ENCODE data around the gene PACS2. TPM values are rescaled to one million over a fixed set of nuclear protein-coding genes. Genes with fewer than 3 reads are reported as not detected.
A peak's percentile ranks its signal among the peaks of the same experiment; 100 is the strongest.

The PACS2 gene
- total RNA-seq, 2 experiments from 2014 or later: 28.3 to 29.9 TPM

- Mint-ChIP-seq H3K4me3 (no peak overlapping the region), H3K9me3 (no peaks in the 10 kb centered on the region), H3K27me3 (peaks cover 6% of the 10 kb centered on the region), H3K27ac (no peak overlapping the region), H3K36me3 (ENCODE audit: low read depth) (no peaks in the 10 kb centered on the region), H3K4me1 (peaks cover 10% of the 10 kb centered on the region)
- CTCF ChIA-PET: no interaction called here
- POLR2A ChIA-PET: no interaction called here
- DNase-seq: no peak
These were observed 53.9 kb downstream of the PACS2 start for GRCh38 chr14:105368426-105368825.

- Mint-ChIP-seq H3K4me3 (no peak overlapping the region), H3K27ac (no peak overlapping the region), H3K36me3 (ENCODE audit: low read depth) (no peaks in the 10 kb centered on the region), H3K9me3 (no peaks in the 10 kb centered on the region), H3K27me3 (peaks cover under 1% of the 10 kb centered on the region), H3K4me1 (peaks cover 6% of the 10 kb centered on the region)
- DNase-seq: no peak
- POLR2A ChIA-PET: no interaction called here
- CTCF ChIA-PET: no interaction called here
These were observed 54.5 kb downstream of the PACS2 start for GRCh38 chr14:105368910-105369652.

- Mint-ChIP-seq H3K27me3 (no peaks in the 10 kb centered on the region), H3K36me3 (ENCODE audit: low read depth) (no peaks in the 10 kb centered on the region), H3K4me3 (no peak overlapping the region), H3K27ac (no peak overlapping the region), H3K4me1 (peaks cover 11% of the 10 kb centered on the region), H3K9me3 (no peaks in the 10 kb centered on the region)
- ChIA-PET CTCF (interaction anchor here (1.2 to 7.1 kb wide), 4 partner anchors 112 to 163 kb away, joined by 3 to 81 read pairs (median 25); no protein-coding TSS in a partner anchor), POLR2A (interaction anchor here (4.4 kb wide), 1 partner anchor 120 kb away, joined by 19 read pairs; no protein-coding TSS in a partner anchor)
- DNase-seq: no peak
These were observed 55.1 kb downstream of the PACS2 start for GRCh38 chr14:105369653-105370040.

GRCh38 chr14:105374389-105374788 lies 59.8 kb downstream of the PACS2 start:
- ChIA-PET CTCF (interaction anchor here (0.8 to 7.1 kb wide), 6 partner anchors 12 to 154 kb away, joined by 3 to 81 read pairs (median 4); no protein-coding TSS in a partner anchor), POLR2A (interaction anchor here (0.6 to 0.7 kb wide), 3 partner anchors 116 to 353 kb away, joined by 3 read pairs; partner anchors contain the start of gene CDCA4)
- H3K36me3 Mint-ChIP-seq (ENCODE audit: low read depth): no peaks in the 10 kb centered on the region
- no peak overlapping the region for H3K27ac Mint-ChIP-seq
- no peaks in the 10 kb centered on the region for H3K9me3 Mint-ChIP-seq
- DNase-seq: no peak
- H3K4me1 Mint-ChIP-seq: peaks cover 32% of the 10 kb centered on the region
- no peaks in the 10 kb centered on the region for H3K27me3 Mint-ChIP-seq
- H3K4me3 Mint-ChIP-seq: no peak overlapping the region

- Mint-ChIP-seq H3K9me3 (no peaks in the 10 kb centered on the region), H3K27ac (peak overlapping the region; percentile 94), H3K4me3 (no peak overlapping the region), H3K27me3 (no peaks in the 10 kb centered on the region), H3K4me1 (peaks cover 31% of the 10 kb centered on the region), H3K36me3 (ENCODE audit: low read depth) (no peaks in the 10 kb centered on the region)
- peak; percentile 59 for DNase-seq
- ChIA-PET POLR2A (interaction anchor here (0.9 to 2.0 kb wide), 4 partner anchors 8 to 24 kb away, joined by 3 to 8 read pairs (median 4); partner anchors contain the start of gene TEX22), CTCF (interaction anchor here (1.5 to 7.1 kb wide), 3 partner anchors 13 to 114 kb away, joined by 3 to 81 read pairs (median 5); no protein-coding TSS in a partner anchor)
These were observed 61.1 kb downstream of the PACS2 start for GRCh38 chr14:105375635-105376057.

GRCh38 chr14:105376521-105377440 lies 62.2 kb downstream of the PACS2 start:
- CTCF ChIA-PET: interaction anchor here (7.1 kb wide), 1 partner anchor 113 kb away, joined by 81 read pairs; no protein-coding TSS in a partner anchor
- Mint-ChIP-seq H3K4me3 (no peak overlapping the region), H3K27me3 (no peaks in the 10 kb centered on the region), H3K9me3 (no peaks in the 10 kb centered on the region), H3K27ac (no peak overlapping the region), H3K4me1 (peaks cover 28% of the 10 kb centered on the region), H3K36me3 (ENCODE audit: low read depth) (no peaks in the 10 kb centered on the region)
- DNase-seq: no peak
- POLR2A ChIA-PET: interaction anchor here (0.9 to 2.0 kb wide), 3 partner anchors 9 to 22 kb away, joined by 3 to 8 read pairs (median 5); partner anchors contain the start of gene TEX22

GRCh38 chr14:105377555-105378182 lies 63.1 kb downstream of the PACS2 start:
- Mint-ChIP-seq H3K9me3 (no peaks in the 10 kb centered on the region), H3K27ac (no peak overlapping the region), H3K4me3 (no peak overlapping the region), H3K4me1 (peaks cover 28% of the 10 kb centered on the region), H3K36me3 (ENCODE audit: low read depth) (no peaks in the 10 kb centered on the region), H3K27me3 (no peaks in the 10 kb centered on the region)
- CTCF ChIA-PET: interaction anchor here (1.2 kb wide), 1 partner anchor 27 kb away, joined by 3 read pairs; no protein-coding TSS in a partner anchor
- no peak for DNase-seq
- POLR2A ChIA-PET: no interaction called here

- H3K9me3 Mint-ChIP-seq: no peaks in the 10 kb centered on the region
- H3K27ac Mint-ChIP-seq: no peak overlapping the region
- peaks cover 28% of the 10 kb centered on the region for H3K4me1 Mint-ChIP-seq
- no peak for DNase-seq
- ChIA-PET POLR2A (no interaction called here), CTCF (interaction anchor here (1.2 kb wide), 1 partner anchor 26 kb away, joined by 3 read pairs; no protein-coding TSS in a partner anchor)
- no peaks in the 10 kb centered on the region for H3K27me3 Mint-ChIP-seq
- no peaks in the 10 kb centered on the region for H3K36me3 Mint-ChIP-seq (ENCODE audit: low read depth)
- no peak overlapping the region for H3K4me3 Mint-ChIP-seq
These were observed 63.7 kb downstream of the PACS2 start for GRCh38 chr14:105378199-105378598.

GRCh38 chr14:105378873-105379685 lies 64.5 kb downstream of the PACS2 start:
- ChIA-PET POLR2A (no interaction called here), CTCF (interaction anchor here (1.0 to 1.2 kb wide), 2 partner anchors 8 to 25 kb away, joined by 3 read pairs; no protein-coding TSS in a partner anchor)
- DNase-seq: no peak
- no peaks in the 10 kb centered on the region for H3K9me3 Mint-ChIP-seq
- peaks cover 26% of the 10 kb centered on the region for H3K4me1 Mint-ChIP-seq
- no peak overlapping the region for H3K27ac Mint-ChIP-seq
- no peaks in the 10 kb centered on the region for H3K27me3 Mint-ChIP-seq
- peaks cover 3% of the 10 kb centered on the region for H3K36me3 Mint-ChIP-seq (ENCODE audit: low read depth)
- no peak overlapping the region for H3K4me3 Mint-ChIP-seq

- Mint-ChIP-seq H3K36me3 (ENCODE audit: low read depth) (peaks cover 3% of the 10 kb centered on the region), H3K27me3 (no peaks in the 10 kb centered on the region), H3K4me3 (no peak overlapping the region), H3K9me3 (no peaks in the 10 kb centered on the region), H3K27ac (no peak overlapping the region), H3K4me1 (peaks cover 18% of the 10 kb centered on the region)
- CTCF ChIA-PET: interaction anchor here (1.0 kb wide), 1 partner anchor 9 kb away, joined by 3 read pairs; no protein-coding TSS in a partner anchor
- POLR2A ChIA-PET: no interaction called here
- DNase-seq: no peak
These were observed 65.4 kb downstream of the PACS2 start for GRCh38 chr14:105379946-105380345.

GRCh38 chr14:105380756-105381155 lies 66.2 kb downstream of the PACS2 start:
- DNase-seq: no peak
- CTCF ChIA-PET: no interaction called here
- no peak overlapping the region for H3K27ac Mint-ChIP-seq
- no peaks in the 10 kb centered on the region for H3K27me3 Mint-ChIP-seq
- H3K36me3 Mint-ChIP-seq (ENCODE audit: low read depth): peaks cover 3% of the 10 kb centered on the region
- H3K9me3 Mint-ChIP-seq: no peaks in the 10 kb centered on the region
- H3K4me1 Mint-ChIP-seq: peaks cover 13% of the 10 kb centered on the region
- H3K4me3 Mint-ChIP-seq: no peak overlapping the region
- POLR2A ChIA-PET: interaction anchor here (1.1 kb wide), 1 partner anchor 111 kb away, joined by 3 read pairs; no protein-coding TSS in a partner anchor

Data from activated CD4-positive, alpha-beta memory T cell treated with anti-CD3 and anti-CD28 coated beads, Interleukin-2, amount 10 ng/mL, durations not matched to agents 7 days and 5 days (primary cell).